ENCODE measurements around the gene SCRN2.

SCRN2 gene

GRCh38 chr17:47840001-47840741, 902 bp downstream of the SCRN2 start:
- Histone ChIP-seq H3K36me3 (peaks cover 43% of the 10 kb centered on the region), H3K27ac (peak overlapping the region; percentile 79), H3K4me3 (ENCODE audit: low read depth, low read length) (peak overlapping the region; percentile 95), H3K9me3 (ENCODE audit: severe bottlenecking) (no peaks in the 10 kb centered on the region), H3K27me3 (ENCODE audit: insufficient read depth, low read depth, severe bottlenecking) (no peaks in the 10 kb centered on the region)
- no peak for DNase-seq
- TF ChIP-seq CTCF (IDR thresholded peaks at IDR 0.05; ENCODE audit: low read depth, low read length) = no peak

GRCh38 chr17:47839071-47839470, 2.0 kb downstream of the SCRN2 start:
- Histone ChIP-seq H3K4me3 (ENCODE audit: low read depth, low read length) (no peak overlapping the region), H3K9me3 (ENCODE audit: severe bottlenecking) (no peaks in the 10 kb centered on the region), H3K27ac (no peak overlapping the region), H3K27me3 (ENCODE audit: insufficient read depth, low read depth, severe bottlenecking) (no peaks in the 10 kb centered on the region), H3K36me3 (peaks cover 43% of the 10 kb centered on the region)
- TF ChIP-seq CTCF (IDR thresholded peaks at IDR 0.05; ENCODE audit: low read depth, low read length) = no peak
- DNase-seq = no peak

GRCh38 chr17:47838636-47839035, 2.4 kb downstream of the SCRN2 start:
- H3K27me3 ChIP-seq (ENCODE audit: insufficient read depth, low read depth, severe bottlenecking) = no peaks in the 10 kb centered on the region
- H3K36me3 ChIP-seq = peaks cover 43% of the 10 kb centered on the region
- DNase-seq = no peak
- H3K4me3 ChIP-seq (ENCODE audit: low read depth, low read length) = no peak overlapping the region
- TF ChIP-seq CTCF (IDR thresholded peaks at IDR 0.05; ENCODE audit: low read depth, low read length) = no peak
- no peak overlapping the region for H3K27ac ChIP-seq
- H3K9me3 ChIP-seq (ENCODE audit: severe bottlenecking) = no peaks in the 10 kb centered on the region

- Histone ChIP-seq H3K4me3 (ENCODE audit: low read depth, low read length) (no peak overlapping the region), H3K27me3 (ENCODE audit: insufficient read depth, low read depth, severe bottlenecking) (no peaks in the 10 kb centered on the region), H3K36me3 (peaks cover 43% of the 10 kb centered on the region), H3K27ac (no peak overlapping the region), H3K9me3 (ENCODE audit: severe bottlenecking) (no peaks in the 10 kb centered on the region)
- no peak for TF ChIP-seq CTCF (IDR thresholded peaks at IDR 0.05; ENCODE audit: low read depth, low read length)
- no peak for DNase-seq
Measured at GRCh38 chr17:47837401-47838039, 3.6 kb downstream of the SCRN2 start.

GRCh38 chr17:47836601-47837000, 4.5 kb downstream of the SCRN2 start:
- H3K36me3 ChIP-seq = peaks cover 43% of the 10 kb centered on the region
- no peaks in the 10 kb centered on the region for H3K27me3 ChIP-seq (ENCODE audit: insufficient read depth, low read depth, severe bottlenecking)
- no peak overlapping the region for H3K27ac ChIP-seq
- no peaks in the 10 kb centered on the region for H3K9me3 ChIP-seq (ENCODE audit: severe bottlenecking)
- DNase-seq = no peak
- no peak overlapping the region for H3K4me3 ChIP-seq (ENCODE audit: low read depth, low read length)
- TF ChIP-seq CTCF (IDR thresholded peaks at IDR 0.05; ENCODE audit: low read depth, low read length) = no peak

Measured in WERI-Rb-1 (cell line).